Activated CD8-positive, alpha-beta T cell treated with anti-CD3 and anti-CD28 coated beads, Interleukin-2, amount 10 ng/mL, durations not matched to agents 7 days and 5 days (primary cell): ENCODE measurements around the gene KCTD13. TPM values are rescaled to one million over a fixed set of nuclear protein-coding genes. Genes with fewer than 3 reads are reported as not detected.
"Not testable (repeated sequence)": the region's sequence is repeated elsewhere in the genome, so short reads cannot be mapped to it uniquely, and the experiment has no call there.

ENCODE experiments used
- ATAC-seq: fragments of 150-1000 bp; cut with Tn5 transposase; one replicate; pipeline ENCODE4 v1.10.0; 2021; ENCODE audit warnings: moderate library complexity
- CTCF ChIA-PET: fragments of 350-600 bp; sonication (Branson Sonifier 250); formaldehyde crosslinking; loops from one replicate; lab custom pipeline; 2021; ENCODE audit warnings: antibody characterized with exemption; lab: Charles Lee
- POLR2A ChIA-PET: fragments of 350-600 bp; sonication (Branson Sonifier 250); formaldehyde crosslinking; loops from one replicate; lab custom pipeline; 2021; ENCODE audit warnings: antibody characterized with exemption; lab: Charles Lee
- DNase-seq: peaks from one replicate; pipeline ENCODE4 v3.0.0-alpha.2; 2020
- H3K27ac Mint-ChIP-seq: one replicate; pipeline ENCODE4 v1.8.0; 2021; ENCODE audit warnings: mild to moderate bottlenecking, mixed read lengths
- H3K27me3 Mint-ChIP-seq: one replicate; pipeline ENCODE4 v1.8.0; 2021; ENCODE audit warnings: low read depth, mixed read lengths
- H3K36me3 Mint-ChIP-seq: one replicate; pipeline ENCODE4 v1.8.0; 2021; ENCODE audit warnings: low read depth, mixed read lengths
- H3K4me1 Mint-ChIP-seq: one replicate; pipeline ENCODE4 v1.8.0; 2021; ENCODE audit warnings: low read depth, mixed read lengths
- H3K4me3 Mint-ChIP-seq: one replicate; pipeline ENCODE4 v1.8.0; 2021; ENCODE audit warnings: mild to moderate bottlenecking, mixed read lengths
- H3K9me3 Mint-ChIP-seq: one replicate; pipeline ENCODE4 v1.8.0; 2022; ENCODE audit warnings: mixed read lengths; ENCODE audit not compliant: insufficient read depth
- total RNA-seq, 2 experiments: library from RNA; stranded (reverse); gene quantifications; one replicate each; pipeline ENCODE4 v1.2.3, GENCODE V29; 2021

Gene KCTD13
- total RNA-seq, 2 experiments from 2014 or later: 33.8 to 35.5 TPM

DNA sequence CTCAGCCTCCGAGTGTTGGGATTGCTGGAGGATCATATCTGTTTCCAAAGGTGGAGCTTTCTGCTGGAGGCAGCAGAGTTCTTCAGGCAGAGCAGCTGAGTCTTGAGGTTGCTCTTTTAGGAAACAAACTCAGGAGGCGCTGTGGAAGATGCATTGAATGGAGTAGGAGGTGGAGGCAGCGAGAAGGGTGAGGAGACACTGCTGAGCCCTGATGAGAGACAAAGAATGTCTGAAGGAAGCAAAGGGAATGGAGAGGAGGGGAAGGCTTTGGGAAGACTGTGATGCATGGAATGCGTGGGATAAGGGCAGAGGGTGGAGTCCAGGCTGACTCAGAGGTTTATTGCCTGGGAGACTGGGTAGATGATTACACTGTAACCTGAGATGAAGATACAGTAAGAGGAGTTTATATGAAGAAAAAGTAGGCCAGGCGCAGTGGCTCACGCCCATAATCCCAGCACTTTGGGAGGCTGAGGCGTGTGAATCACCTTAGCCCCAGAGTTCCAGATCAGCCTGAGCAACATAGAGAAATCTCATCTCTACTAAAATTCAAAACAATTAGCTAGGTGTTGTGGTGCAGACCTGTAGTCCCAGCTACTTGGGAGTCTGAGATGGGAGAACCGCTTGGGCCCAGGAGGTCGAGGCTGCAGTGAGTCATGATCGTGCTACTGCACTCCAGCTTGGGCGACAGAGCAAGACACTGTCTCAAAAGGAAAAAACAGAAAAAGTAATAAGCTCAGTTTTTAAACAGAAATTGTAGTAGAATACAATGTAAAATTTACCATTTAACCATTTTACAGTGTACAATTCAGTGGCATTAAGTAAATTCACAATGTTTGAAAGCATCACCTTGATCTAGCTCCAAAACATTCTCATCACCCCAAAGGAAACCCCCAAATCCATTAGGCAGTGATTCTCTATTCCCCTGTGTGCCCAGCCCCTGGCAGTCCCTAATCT, 18.1 kb upstream of the KCTD13 start:
- Mint-ChIP-seq H3K27ac (no peak overlapping the region), H3K4me3 (no peak overlapping the region), H3K4me1 (peaks cover 2% of the 10 kb centered on the region), H3K36me3 (no peaks in the 10 kb centered on the region), H3K9me3 (no peaks in the 10 kb centered on the region), H3K27me3 (peaks cover 13% of the 10 kb centered on the region)
- ChIA-PET CTCF (interaction anchor here (0.8 to 1.5 kb wide), 3 partner anchors 10 to 244 kb away, joined by 3 to 4 read pairs (median 3); no protein-coding TSS in a partner anchor), POLR2A (no interaction called here)
- DNase-seq: no peak
- no peak for ATAC-seq

GRCh38 chr16:29940656-29941055, 14.6 kb upstream of the KCTD13 start:
- H3K36me3 Mint-ChIP-seq: no peaks in the 10 kb centered on the region
- H3K27ac Mint-ChIP-seq: no peak overlapping the region
- ATAC-seq (no peak), DNase-seq (no peak)
- H3K4me1 Mint-ChIP-seq: peaks cover 2% of the 10 kb centered on the region
- ChIA-PET CTCF (interaction anchor here (0.9 kb wide), 1 partner anchor 92 kb away, joined by 3 read pairs; no protein-coding TSS in a partner anchor), POLR2A (interaction anchor here (1.1 kb wide), 1 partner anchor 21 kb away, joined by 4 read pairs; the partner anchor contains the start of gene TMEM219)
- no peak overlapping the region for H3K4me3 Mint-ChIP-seq
- H3K9me3 Mint-ChIP-seq: no peaks in the 10 kb centered on the region
- H3K27me3 Mint-ChIP-seq: peaks cover 12% of the 10 kb centered on the region

- ATAC-seq, CTCF ChIA-PET, H3K4me3 Mint-ChIP-seq, H3K9me3 Mint-ChIP-seq, POLR2A ChIA-PET, H3K36me3 Mint-ChIP-seq, DNase-seq, H3K27ac Mint-ChIP-seq: not testable (repeated sequence)
- Mint-ChIP-seq H3K4me1 (peaks cover 10% of the 10 kb centered on the region), H3K27me3 (peaks cover 24% of the 10 kb centered on the region)
Measured at GRCh38 chr16:29931750-29932149, 5.7 kb upstream of the KCTD13 start.

DNA sequence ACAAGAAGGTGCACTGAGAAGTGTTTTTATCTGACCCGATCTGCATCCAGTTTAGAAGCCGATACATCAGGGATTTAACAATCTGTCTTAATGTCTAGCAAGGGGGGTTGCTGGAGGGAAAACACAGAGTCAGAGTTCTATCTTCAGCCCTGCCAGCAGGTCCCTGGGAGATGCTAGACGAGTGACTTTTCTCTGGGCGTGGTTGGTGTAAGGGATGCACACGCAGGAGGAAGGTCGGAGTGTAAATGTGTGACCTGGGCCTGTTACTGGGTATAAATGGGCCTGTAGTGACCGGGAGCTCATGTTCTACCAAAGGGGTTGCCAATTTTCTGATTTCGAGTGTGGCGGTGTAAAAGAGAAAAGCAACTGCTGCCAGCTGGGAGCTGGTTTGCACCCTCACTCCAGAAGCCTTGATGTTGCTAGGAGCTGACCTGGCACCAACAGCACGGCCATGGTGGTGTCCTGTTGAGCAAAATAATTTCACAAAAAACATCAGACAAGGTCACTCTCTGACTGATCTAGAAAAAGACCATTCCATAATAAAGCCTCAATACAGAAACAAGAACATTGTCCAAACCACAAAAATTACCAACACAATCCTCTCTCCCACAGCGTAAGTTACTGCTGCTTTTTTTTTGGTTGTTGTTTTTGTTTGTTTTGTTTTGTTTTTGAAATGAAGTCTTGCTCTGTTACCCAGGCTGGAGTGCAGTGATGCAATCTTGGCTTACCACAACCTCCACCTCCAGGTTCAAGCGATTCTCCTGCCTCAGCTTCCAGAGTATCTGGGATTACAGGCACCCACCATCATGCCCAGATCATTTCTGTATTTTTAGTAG, 1.3 kb upstream of the KCTD13 start:
- peaks cover 3% of the 10 kb centered on the region for H3K27me3 Mint-ChIP-seq
- no peaks in the 10 kb centered on the region for H3K9me3 Mint-ChIP-seq
- H3K27ac Mint-ChIP-seq: peak overlapping the region; percentile 14

GRCh38 chr16:29926711-29927052, 656 bp upstream of the KCTD13 start:
- Mint-ChIP-seq H3K9me3 (no peaks in the 10 kb centered on the region), H3K4me3 (peak overlapping the region; percentile 85), H3K36me3 (peaks cover 11% of the 10 kb centered on the region), H3K27me3 (peaks cover 3% of the 10 kb centered on the region), H3K27ac (peak overlapping the region; percentile 93), H3K4me1 (peaks cover 29% of the 10 kb centered on the region)
- ChIA-PET CTCF (interaction anchor here (0.9 to 2.9 kb wide), 7 partner anchors 25 to 225 kb away, joined by 3 to 16 read pairs (median 5); partner anchors contain the start of genes PAGR1 and TMEM219), POLR2A (interaction anchor here (0.8 to 2.6 kb wide), 10 partner anchors 9 to 110 kb away, joined by 3 to 15 read pairs (median 4); partner anchors contain the start of genes HIRIP3, INO80E, MVP and TAOK2)
- no peak for DNase-seq
- no peak for ATAC-seq

More for the DNA sequence above, 1.3 kb upstream of the KCTD13 start:
- Mint-ChIP-seq H3K4me3 (peak overlapping the region; percentile 85), H3K4me1 (peaks cover 29% of the 10 kb centered on the region), H3K36me3 (peaks cover 10% of the 10 kb centered on the region)
- ChIA-PET CTCF (interaction anchor here (0.9 to 2.9 kb wide), 7 partner anchors 28 to 236 kb away, joined by 3 to 16 read pairs (median 4); partner anchors contain the start of genes PAGR1 and TMEM219), POLR2A (interaction anchor here (0.6 to 2.6 kb wide), 9 partner anchors 10 to 109 kb away, joined by 3 to 15 read pairs (median 5); partner anchors contain the start of genes HIRIP3, INO80E, MVP and TAOK2)
- DNase-seq (no peak), ATAC-seq (no peak)

DNA sequence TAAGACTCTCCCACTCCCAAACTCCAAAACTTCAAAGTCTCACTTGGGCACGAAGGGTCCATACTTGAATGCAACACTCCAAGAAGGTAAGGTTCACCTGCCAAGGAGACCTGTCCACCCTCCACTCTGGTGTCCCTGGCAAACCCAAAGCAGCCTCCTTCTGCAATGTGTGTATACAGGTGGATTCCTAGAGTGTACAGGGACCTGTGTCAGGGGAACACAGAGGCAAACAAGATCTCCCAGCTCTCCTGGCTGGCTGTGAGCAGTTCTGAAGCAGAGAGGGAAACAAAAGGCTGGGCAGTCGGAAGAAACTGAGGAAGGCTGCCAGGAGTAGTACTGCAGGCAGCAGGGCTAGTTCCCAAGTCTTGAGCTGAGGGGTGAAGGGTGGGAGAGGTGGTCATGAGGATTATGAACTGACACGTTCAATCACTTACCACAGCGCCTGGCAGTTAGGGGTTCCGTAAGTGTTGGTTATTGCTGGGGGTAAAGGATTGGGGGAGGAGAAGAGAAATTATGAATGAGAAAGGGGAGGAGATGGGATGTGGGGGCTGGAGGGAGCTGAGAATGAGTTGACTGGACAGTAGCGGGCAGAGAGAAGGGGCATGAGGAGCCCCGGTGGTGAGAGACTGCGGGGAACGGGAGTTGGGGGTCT, 795 bp downstream of the KCTD13 start:
- no peak for DNase-seq

DNA sequence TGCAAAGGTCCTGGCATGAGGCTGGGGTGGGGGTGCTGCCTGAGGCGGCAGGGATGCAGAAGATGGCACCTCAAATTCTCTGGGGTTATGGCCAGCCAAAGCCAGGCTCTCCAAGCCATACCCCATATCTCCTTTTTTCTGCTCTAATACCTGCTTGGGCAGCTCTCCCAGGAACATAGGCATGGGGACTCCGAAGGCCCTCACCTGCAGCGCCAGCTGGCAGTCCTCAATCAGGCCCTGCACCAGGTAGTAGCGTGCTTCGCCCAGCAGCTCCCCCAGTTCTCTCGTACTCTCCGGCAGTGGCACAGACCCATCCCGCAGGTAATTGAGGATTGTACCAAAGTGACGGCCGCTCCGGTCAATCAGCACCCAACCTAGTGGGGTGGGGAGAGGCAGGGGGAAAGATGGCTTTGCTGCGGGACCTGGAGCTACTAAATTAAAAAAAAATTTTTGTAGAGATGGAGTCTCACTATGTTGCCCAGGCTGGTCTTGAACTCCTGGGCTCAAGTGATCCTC, 3.0 kb downstream of the KCTD13 start:
- H3K27ac Mint-ChIP-seq: no peak overlapping the region
- DNase-seq: no peak
- peaks cover 27% of the 10 kb centered on the region for H3K36me3 Mint-ChIP-seq
- peaks cover 29% of the 10 kb centered on the region for H3K4me1 Mint-ChIP-seq
- CTCF ChIA-PET: interaction anchor here (1.0 kb wide), 1 partner anchor 39 kb away, joined by 3 read pairs; the partner anchor contains the start of gene TMEM219
- POLR2A ChIA-PET: interaction anchor here (0.6 kb wide), 2 partner anchors 50 to 113 kb away, joined by 3 read pairs; partner anchors contain the start of gene TAOK2
- no peak for ATAC-seq
- H3K4me3 Mint-ChIP-seq: no peak overlapping the region
- no peaks in the 10 kb centered on the region for H3K27me3 Mint-ChIP-seq
- H3K9me3 Mint-ChIP-seq: no peaks in the 10 kb centered on the region

More for the DNA sequence above, 795 bp downstream of the KCTD13 start:
- Mint-ChIP-seq H3K4me3 (peak overlapping the region; percentile 85), H3K27ac (peak overlapping the region; percentile 79), H3K9me3 (no peaks in the 10 kb centered on the region), H3K27me3 (peaks cover 2% of the 10 kb centered on the region), H3K36me3 (peaks cover 22% of the 10 kb centered on the region), H3K4me1 (peaks cover 29% of the 10 kb centered on the region)
- CTCF ChIA-PET: interaction anchor here (1.2 to 2.9 kb wide), 5 partner anchors 37 to 224 kb away, joined by 4 to 16 read pairs (median 5); partner anchors contain the start of gene TMEM219
- no peak for ATAC-seq
- POLR2A ChIA-PET: interaction anchor here (0.8 to 2.6 kb wide), 8 partner anchors 9 to 69 kb away, joined by 3 to 15 read pairs (median 7); partner anchors contain the start of genes ASPHD1, HIRIP3, INO80E and TAOK2

DNA sequence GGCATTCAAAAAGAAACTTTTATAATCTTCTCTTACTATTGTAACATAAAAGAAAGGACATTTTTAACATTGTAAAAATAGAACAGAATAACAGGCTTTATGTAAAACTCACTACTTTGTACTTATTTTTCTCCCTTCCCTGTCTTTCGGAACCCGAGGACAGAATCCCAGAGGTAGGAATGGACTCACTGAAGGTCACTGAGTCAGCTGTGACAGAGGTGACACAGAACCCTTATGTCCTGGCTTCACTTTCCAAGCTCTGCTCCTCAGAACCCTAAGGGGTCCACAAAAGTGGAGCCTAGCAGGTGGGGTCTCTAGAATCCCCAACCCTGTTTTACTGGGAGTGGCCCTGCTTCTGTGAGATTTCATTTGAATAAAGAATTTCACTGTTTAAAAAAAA, 3.7 kb downstream of the KCTD13 start:
- ChIA-PET CTCF (interaction anchor here (1.0 kb wide), 1 partner anchor 39 kb away, joined by 3 read pairs; the partner anchor contains the start of gene TMEM219), POLR2A (interaction anchor here (0.6 kb wide), 2 partner anchors 51 to 113 kb away, joined by 3 read pairs; partner anchors contain the start of gene TAOK2)
- ATAC-seq (no peak), DNase-seq (no peak)
- peaks cover 24% of the 10 kb centered on the region for H3K4me1 Mint-ChIP-seq
- H3K4me3 Mint-ChIP-seq: no peak overlapping the region
- no peaks in the 10 kb centered on the region for H3K9me3 Mint-ChIP-seq
- no peak overlapping the region for H3K27ac Mint-ChIP-seq
- no peaks in the 10 kb centered on the region for H3K27me3 Mint-ChIP-seq
- H3K36me3 Mint-ChIP-seq: peaks cover 31% of the 10 kb centered on the region

DNA sequence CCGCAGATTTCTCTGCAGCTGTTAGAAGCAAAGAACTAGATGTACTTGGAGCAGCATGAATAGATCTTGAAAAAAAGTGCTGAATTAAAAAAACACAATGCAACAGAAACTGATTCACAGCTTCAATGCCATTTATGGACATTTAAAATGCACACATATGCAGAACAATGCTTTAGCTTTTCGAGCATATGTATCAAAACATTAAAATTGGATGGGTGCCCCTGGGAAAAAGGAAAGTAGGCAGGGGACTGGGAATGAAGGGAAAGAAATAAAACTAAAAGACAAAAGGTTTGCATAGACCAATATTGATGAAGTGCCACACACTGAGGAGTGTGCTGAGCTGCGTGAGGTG, 5.0 kb downstream of the KCTD13 start:
- Mint-ChIP-seq H3K4me3 (no peak overlapping the region), H3K9me3 (no peaks in the 10 kb centered on the region), H3K4me1 (peaks cover 12% of the 10 kb centered on the region), H3K27me3 (no peaks in the 10 kb centered on the region), H3K27ac (no peak overlapping the region), H3K36me3 (peaks cover 37% of the 10 kb centered on the region)
- DNase-seq: no peak
- ChIA-PET POLR2A (no interaction called here), CTCF (interaction anchor here (1.5 kb wide), 1 partner anchor 112 kb away, joined by 4 read pairs; no protein-coding TSS in a partner anchor)
- no peak for ATAC-seq

GRCh38 chr16:29920288-29921033, 5.6 kb downstream of the KCTD13 start:
- H3K9me3 Mint-ChIP-seq: no peaks in the 10 kb centered on the region
- CTCF ChIA-PET: interaction anchor here (1.5 kb wide), 1 partner anchor 112 kb away, joined by 4 read pairs; no protein-coding TSS in a partner anchor
- no peak for ATAC-seq

More at GRCh38 chr16:29920288-29921033, 5.6 kb downstream of the KCTD13 start:
- Mint-ChIP-seq H3K4me3 (no peak overlapping the region), H3K4me1 (peaks cover 12% of the 10 kb centered on the region), H3K36me3 (peaks cover 42% of the 10 kb centered on the region), H3K27me3 (no peaks in the 10 kb centered on the region), H3K27ac (no peak overlapping the region)
- POLR2A ChIA-PET: no interaction called here
- DNase-seq: no peak
